ENCODE measurements around the gene SBNO1.
"Not testable (repeated sequence)": the region's sequence is repeated elsewhere in the genome, so short reads cannot be mapped to it uniquely, and the experiment has no call there.

SBNO1 gene

DNA sequence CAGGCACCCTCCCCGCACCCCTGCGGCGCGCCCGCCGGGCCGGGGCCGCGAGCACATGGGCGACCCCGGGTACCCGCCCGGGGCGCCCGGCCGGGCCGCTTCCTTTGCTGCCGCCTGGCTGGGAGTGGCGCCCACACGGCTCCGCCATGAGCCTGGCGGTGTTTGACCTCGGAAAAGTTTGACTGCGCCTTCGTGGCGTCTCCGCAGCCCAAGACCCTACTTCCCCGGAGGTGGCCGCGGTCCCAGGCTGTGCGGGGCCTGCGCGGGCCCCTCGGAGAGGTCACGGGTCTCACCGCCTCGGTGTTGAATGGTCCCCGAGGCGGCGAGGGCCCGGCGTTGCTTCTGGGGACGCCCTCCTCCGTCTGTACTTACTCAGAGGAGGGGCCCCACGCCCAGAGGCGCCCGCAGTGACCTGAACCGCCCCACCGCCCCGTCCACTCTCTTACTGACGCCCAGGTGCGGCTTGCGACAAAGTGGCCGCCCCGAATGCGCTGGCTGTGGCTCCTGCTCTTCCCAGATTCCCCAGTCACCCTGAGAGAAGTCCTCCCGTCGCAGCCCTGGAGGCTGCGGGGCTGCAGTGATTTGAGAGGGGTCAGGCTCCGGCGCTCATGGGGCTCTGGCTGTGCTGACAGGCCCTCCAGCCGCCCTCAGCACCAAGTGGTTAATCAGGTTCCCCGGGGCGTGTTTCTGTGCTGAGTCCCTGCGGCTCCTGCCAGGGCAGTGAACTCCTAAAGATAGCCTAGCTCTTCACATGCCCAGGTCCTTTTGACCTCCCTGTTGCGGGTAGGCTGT lies 25.1 kb upstream of the SBNO1 start:
- in situ Hi-C loops (cut with MboI; ENCODE audit: low sequenced_read_pairs), result no loop called here

DNA sequence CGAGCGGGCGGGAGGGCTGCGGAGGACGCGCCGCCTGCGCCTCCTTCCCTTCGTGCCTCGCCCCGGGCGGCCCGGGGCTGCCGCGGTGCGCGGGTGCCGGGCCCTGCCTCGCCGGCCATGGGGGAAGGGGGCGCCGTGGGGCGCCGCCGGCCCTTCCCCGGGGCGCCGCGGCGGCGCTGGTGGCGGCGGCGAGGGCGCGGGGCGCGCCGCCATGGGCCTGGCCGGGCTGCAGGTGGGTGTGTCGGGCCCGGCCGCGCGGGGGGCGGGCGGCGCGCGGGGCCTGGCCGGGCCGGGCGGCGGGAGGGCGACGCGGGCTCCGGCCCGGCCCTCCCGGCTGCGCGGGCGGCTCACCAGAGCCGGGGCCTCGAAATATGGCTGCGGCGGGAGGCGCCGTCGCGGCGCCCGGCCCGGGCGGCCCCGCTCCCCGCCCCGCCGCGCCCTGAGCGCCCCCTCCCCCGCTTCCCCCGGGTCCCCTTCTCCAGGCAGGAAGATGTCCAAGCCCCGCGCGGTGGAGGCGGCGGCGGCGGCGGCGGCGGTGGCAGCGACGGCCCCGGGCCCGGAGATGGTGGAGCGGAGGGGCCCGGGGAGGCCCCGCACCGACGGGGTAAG lies 24.4 kb upstream of the SBNO1 start:
- in situ Hi-C loops (cut with MboI; ENCODE audit: low sequenced_read_pairs), result no loop called here

GRCh38 chr12:123388177-123388950 lies 23.7 kb upstream of the SBNO1 start:
- in situ Hi-C loops (cut with MboI; ENCODE audit: low sequenced_read_pairs), result no loop called here

DNA sequence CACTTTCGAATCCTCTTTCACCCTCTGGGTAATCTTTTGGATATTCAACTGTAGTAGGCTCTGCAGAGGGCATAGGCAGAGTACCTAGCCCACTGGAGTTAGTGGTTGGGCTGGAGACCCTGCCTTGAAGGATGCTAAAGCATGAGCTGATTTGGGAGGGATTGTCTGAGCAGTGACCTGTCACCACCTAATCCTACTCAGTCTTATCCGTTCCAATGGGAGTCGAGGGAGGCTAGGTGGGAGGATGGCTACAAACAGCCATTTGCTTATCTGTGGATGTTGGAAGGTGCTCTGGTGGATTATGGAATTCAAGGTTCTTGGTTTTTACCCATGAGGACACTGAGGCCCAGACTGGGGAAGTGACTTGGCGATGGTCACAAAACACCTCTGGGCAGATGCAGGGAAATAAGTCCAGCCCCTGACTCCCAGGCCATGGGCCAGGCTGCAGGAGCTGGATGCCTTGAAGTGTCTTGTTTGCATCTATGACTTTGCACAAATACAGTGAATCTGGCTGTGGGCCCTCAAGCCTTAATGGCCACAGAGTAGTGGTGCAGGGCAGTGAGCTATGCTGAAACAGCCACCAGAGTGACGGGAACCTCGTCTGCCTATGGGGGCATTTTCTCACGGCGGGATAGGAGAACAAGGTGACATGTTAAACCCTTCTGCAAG lies 23.0 kb upstream of the SBNO1 start:
- in situ Hi-C loops (cut with MboI; ENCODE audit: low sequenced_read_pairs), result no loop called here

GRCh38 chr12:123385536-123385935 lies 20.9 kb upstream of the SBNO1 start:
- in situ Hi-C loops (cut with MboI; ENCODE audit: low sequenced_read_pairs), result not testable (repeated sequence)

DNA sequence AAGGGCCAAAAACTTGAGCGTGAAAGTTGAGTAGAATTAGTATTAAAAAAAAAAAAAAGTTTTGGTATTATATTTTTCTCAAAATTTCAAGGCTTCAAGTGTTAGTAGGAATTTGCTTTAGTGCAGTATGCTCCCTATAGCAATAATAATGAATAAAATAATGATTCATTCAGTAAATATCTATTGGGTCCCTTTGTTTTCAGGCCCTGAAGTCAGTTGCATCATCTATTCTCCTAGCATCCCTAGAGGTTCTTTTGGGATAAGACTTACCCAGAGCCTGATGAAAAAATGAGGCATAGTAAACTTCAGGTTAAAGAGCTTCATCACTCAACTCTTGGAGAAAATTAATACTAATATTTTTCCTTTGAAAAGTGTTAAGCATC lies 20.3 kb upstream of the SBNO1 start:
- in situ Hi-C loops (cut with MboI; ENCODE audit: low sequenced_read_pairs), result no loop called here

- in situ Hi-C loops (cut with MboI; ENCODE audit: low sequenced_read_pairs), result no loop called here
Measured at GRCh38 chr12:123384318-123384993, 19.8 kb upstream of the SBNO1 start.

- in situ Hi-C loops (cut with MboI; ENCODE audit: low sequenced_read_pairs), result no loop called here
Measured at GRCh38 chr12:123382684-123383083, 18.0 kb upstream of the SBNO1 start.

DNA sequence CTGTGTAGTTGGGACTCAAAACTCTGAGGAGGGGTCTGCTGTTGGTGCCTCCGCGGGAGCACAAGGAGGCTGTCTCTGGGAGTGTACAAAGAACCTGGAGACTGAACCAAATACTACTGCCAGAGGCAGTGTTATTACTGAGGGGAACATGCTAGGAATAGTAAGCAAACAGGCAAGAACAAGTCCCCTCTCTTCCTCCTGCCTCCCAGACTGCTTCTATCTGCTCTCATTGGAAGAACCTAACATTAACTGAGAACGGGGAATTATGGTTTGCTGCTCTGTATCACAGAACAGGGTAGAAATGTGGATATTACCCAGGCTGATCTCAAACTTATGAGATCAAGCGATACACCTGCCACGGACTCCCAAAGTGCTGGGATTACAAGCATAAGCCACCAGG lies 14.7 kb upstream of the SBNO1 start:
- in situ Hi-C loops (cut with MboI; ENCODE audit: low sequenced_read_pairs), result no loop called here

GRCh38 chr12:123372415-123372814 lies 7.8 kb upstream of the SBNO1 start:
- in situ Hi-C loops (cut with MboI; ENCODE audit: low sequenced_read_pairs), result not testable (repeated sequence)

DNA sequence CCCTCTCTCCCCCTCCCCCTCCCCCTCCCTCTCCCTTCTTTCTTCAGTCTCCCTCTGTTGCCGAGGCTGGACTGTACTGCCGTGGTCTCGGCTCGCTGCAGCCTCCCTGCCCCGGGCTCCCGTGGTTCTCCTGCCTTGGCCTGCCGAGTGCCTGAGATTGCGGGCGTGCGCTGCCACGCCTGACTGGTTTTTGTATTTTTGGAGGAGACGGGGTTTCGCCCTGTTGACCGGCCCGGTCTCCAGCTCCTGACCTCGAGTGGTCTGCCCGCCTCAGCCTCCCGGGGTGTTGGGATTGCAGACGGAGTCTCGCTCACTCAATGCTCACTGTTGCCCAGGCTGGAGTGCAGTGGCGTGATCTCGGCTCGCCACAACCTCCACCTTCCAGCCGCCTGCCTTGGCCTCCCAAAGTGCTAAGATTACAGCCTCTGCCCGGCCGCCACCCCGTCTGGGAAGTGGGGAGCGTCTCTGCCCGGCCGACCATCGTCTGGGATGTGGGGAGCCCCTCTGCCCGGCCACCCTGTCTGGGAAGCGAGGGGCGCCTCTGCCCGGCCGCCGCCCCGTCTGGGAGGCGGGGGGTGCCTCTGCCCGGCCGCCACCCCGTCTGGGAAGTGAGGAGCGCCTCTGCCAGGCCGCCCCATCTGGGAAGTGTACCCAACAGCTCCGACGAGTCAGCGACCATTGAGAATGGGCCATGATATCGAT lies 7.2 kb upstream of the SBNO1 start:
- in situ Hi-C loops (cut with MboI; ENCODE audit: low sequenced_read_pairs), result not testable (repeated sequence)

- in situ Hi-C loops (cut with MboI; ENCODE audit: low sequenced_read_pairs), result no loop called here
Measured at GRCh38 chr12:123369229-123369628, 4.6 kb upstream of the SBNO1 start.

GRCh38 chr12:123368431-123368830 lies 3.8 kb upstream of the SBNO1 start:
- in situ Hi-C loops (cut with MboI; ENCODE audit: low sequenced_read_pairs), result not testable (repeated sequence)

GRCh38 chr12:123367511-123367910 lies 2.9 kb upstream of the SBNO1 start:
- in situ Hi-C loops (cut with MboI; ENCODE audit: low sequenced_read_pairs), result no loop called here

- in situ Hi-C loops (cut with MboI; ENCODE audit: low sequenced_read_pairs), result no loop called here
Measured at GRCh38 chr12:123365025-123365917, 624 bp upstream of the SBNO1 start.

DNA sequence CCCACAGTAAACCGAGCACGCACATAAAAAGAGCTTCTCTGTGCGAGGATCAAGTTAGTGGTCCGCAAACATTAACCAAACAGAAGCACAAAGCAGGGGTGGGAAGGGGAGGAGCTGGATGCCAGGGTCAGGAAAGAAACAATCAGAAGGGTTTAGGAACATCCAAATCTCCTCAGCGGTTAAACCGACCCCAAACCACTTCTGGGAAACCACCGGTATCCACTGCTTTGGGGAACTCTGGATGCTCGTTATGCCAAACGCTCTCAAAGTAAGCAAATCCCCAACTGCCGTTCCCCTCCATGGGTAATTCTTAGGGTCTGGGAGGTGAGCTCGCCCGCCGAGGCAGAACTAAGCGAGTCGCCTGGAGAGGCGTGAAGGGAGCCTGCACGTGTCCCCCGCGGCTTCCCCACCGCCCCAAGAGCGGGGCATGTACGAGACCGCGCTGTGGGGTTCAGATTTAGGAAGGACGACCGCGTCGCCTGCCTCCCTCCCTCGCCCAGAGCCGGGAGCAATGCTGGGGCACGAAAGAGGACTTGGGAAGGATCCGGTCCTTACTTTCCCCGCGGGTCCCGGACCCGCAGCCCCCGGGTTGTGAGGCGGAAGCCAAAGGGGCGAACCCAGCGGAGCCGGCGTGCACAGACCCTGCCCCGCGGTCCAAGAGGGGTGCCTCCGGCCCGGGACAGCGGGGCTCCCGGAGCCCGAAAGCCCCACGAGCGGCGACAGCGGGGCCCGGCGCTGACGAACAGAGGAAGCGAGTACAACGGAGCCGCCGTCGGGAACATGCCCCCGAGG lies 711 bp downstream of the SBNO1 start:
- in situ Hi-C loops (cut with MboI; ENCODE audit: low sequenced_read_pairs), result no loop called here

GRCh38 chr12:123363390-123363739 lies 1.3 kb downstream of the SBNO1 start:
- in situ Hi-C loops (cut with MboI; ENCODE audit: low sequenced_read_pairs), result no loop called here

DNA sequence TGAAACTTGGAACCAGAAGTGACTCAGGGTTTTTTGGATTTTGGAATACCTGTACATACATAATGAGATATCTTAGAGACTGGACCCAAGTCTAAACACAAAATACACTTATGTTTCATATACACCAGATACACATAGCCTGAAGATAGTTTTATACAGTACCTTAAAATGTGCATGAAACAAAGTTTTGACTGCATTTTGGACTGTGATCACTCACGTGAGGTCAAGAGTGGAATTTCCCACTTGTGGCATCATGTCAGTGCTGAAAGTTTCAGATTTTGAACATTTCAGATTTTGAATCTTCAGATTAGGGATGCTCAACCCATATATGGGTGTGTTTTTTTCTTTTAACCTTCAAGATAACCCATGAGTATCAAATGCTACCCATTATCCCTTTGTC lies 6.6 kb downstream of the SBNO1 start:
- in situ Hi-C loops (cut with MboI; ENCODE audit: low sequenced_read_pairs), result no loop called here

All from HL-60/S4 (cell line).